Measurements from ENCODE around the gene CT55. TPM values are rescaled to one million over a fixed set of nuclear protein-coding genes. Genes with fewer than 3 reads are reported as not detected.

Gene CT55
- total RNA-seq, 1 donor from 2014 or later, result not detected

Other genes with a start within 250 kb of the CT55 start
- gene SMIM10, start 180.4 kb downstream of the CT55 start, total RNA-seq, result 2.3 TPM
- gene RTL8B, start 148.9 kb downstream of the CT55 start, total RNA-seq, result 3.6 TPM
- 21.6 TPM for gene RTL8C, start 139.0 kb downstream of the CT55 start, total RNA-seq
- 3.6 TPM for gene RTL8A, start 119.3 kb downstream of the CT55 start, total RNA-seq
- gene SMIM10L2B, start 72.7 kb downstream of the CT55 start, total RNA-seq, result 2.0 TPM
- gene ETDB, start 50.9 kb downstream of the CT55 start, total RNA-seq, result not detected
- not detected for gene ETDA, start 80.7 kb upstream of the CT55 start, total RNA-seq
- gene ETDC, start 138.1 kb upstream of the CT55 start, total RNA-seq, result not detected
- 11.9 TPM for gene ZNF75D, start 172.7 kb upstream of the CT55 start, total RNA-seq
- gene ZNF449, start 173.4 kb upstream of the CT55 start, total RNA-seq, result 15.4 TPM